Measurements from ENCODE around the gene PRDM16. TPM values are rescaled to one million over a fixed set of nuclear protein-coding genes. Genes with fewer than 3 reads are reported as not detected.

The PRDM16 gene
- total RNA-seq, 4 donors from 2014 or later, result 5.4 to 13.2 (median 7.7) TPM

- H3K4me1 ChIP-seq, result peaks cover 0 to 9% (median 0%) of the 10 kb centered on the region in 4 donors
- no peaks in the 10 kb centered on the region for H3K36me3 ChIP-seq
- no peak overlapping the region for H3K27ac ChIP-seq
- no peaks in the 10 kb centered on the region for H3K9me3 ChIP-seq
- no peak overlapping the region for H3K4me3 ChIP-seq
- TF ChIP-seq CTCF (IDR thresholded peaks at IDR 0.05), result no peak
- no peak for TF ChIP-seq POLR2A (IDR thresholded peaks at IDR 0.05)
- no peaks in the 10 kb centered on the region for H3K27me3 ChIP-seq
- DNase-seq, result no peak
These were observed 223.2 kb downstream of the PRDM16 start for GRCh38 chr1:3292051-3292722.

- Histone ChIP-seq H3K27ac (peak overlapping the region in 1 of 4 donors; percentile 26), H3K27me3 (no peaks in the 10 kb centered on the region), H3K4me3 (no peak overlapping the region), H3K4me1 (peaks cover 0 to 9% (median 0%) of the 10 kb centered on the region in 4 donors), H3K36me3 (no peaks in the 10 kb centered on the region), H3K9me3 (no peaks in the 10 kb centered on the region)
- no peak for TF ChIP-seq POLR2A (IDR thresholded peaks at IDR 0.05)
- no peak for TF ChIP-seq CTCF (IDR thresholded peaks at IDR 0.05)
- DNase-seq, result peak in 2 of 3 donors; percentile 68 to 77
These were observed 224.0 kb downstream of the PRDM16 start for GRCh38 chr1:3292868-3293562.

GRCh38 chr1:3293563-3294080 lies 224.6 kb downstream of the PRDM16 start:
- TF ChIP-seq POLR2A (IDR thresholded peaks at IDR 0.05) (no peak), CTCF (IDR thresholded peaks at IDR 0.05) (no peak)
- no peaks in the 10 kb centered on the region for H3K36me3 ChIP-seq
- H3K27ac ChIP-seq, result peak overlapping the region in 1 of 4 donors; percentile 26
- H3K4me1 ChIP-seq, result peaks cover 0 to 9% (median 0%) of the 10 kb centered on the region in 4 donors
- H3K27me3 ChIP-seq, result no peaks in the 10 kb centered on the region
- H3K9me3 ChIP-seq, result no peaks in the 10 kb centered on the region
- no peak overlapping the region for H3K4me3 ChIP-seq
- DNase-seq, result no peak

- DNase-seq, result no peak
- Histone ChIP-seq H3K4me3 (no peak overlapping the region), H3K36me3 (no peaks in the 10 kb centered on the region), H3K4me1 (peaks cover 0 to 9% (median 0%) of the 10 kb centered on the region in 4 donors), H3K27me3 (no peaks in the 10 kb centered on the region), H3K9me3 (no peaks in the 10 kb centered on the region), H3K27ac (no peak overlapping the region)
- TF ChIP-seq POLR2A (IDR thresholded peaks at IDR 0.05) (no peak), CTCF (IDR thresholded peaks at IDR 0.05) (no peak)
These were observed 225.4 kb downstream of the PRDM16 start for GRCh38 chr1:3294450-3294849.

GRCh38 chr1:3295846-3296245 lies 226.8 kb downstream of the PRDM16 start:
- Histone ChIP-seq H3K36me3 (no peaks in the 10 kb centered on the region), H3K4me3 (no peak overlapping the region), H3K27me3 (no peaks in the 10 kb centered on the region), H3K9me3 (no peaks in the 10 kb centered on the region), H3K27ac (no peak overlapping the region), H3K4me1 (peaks cover 0 to 9% (median 0%) of the 10 kb centered on the region in 4 donors)
- TF ChIP-seq POLR2A (IDR thresholded peaks at IDR 0.05) (no peak), CTCF (IDR thresholded peaks at IDR 0.05) (no peak)
- DNase-seq, result no peak
